GM03348 (cell line): ENCODE measurements around the gene SOX4.

Source experiments
- DNase-seq: peaks from one replicate; pipeline ENCODE4 v3.0.0; 2012; ENCODE audit warnings: low spot score

SOX4 gene

GRCh38 chr6:21593927-21594415 lies 420 bp downstream of the SOX4 start:
- peak; percentile 47 for DNase-seq

GRCh38 chr6:21594416-21595281 lies 1.1 kb downstream of the SOX4 start:
- peak; percentile 81 for DNase-seq

DNA sequence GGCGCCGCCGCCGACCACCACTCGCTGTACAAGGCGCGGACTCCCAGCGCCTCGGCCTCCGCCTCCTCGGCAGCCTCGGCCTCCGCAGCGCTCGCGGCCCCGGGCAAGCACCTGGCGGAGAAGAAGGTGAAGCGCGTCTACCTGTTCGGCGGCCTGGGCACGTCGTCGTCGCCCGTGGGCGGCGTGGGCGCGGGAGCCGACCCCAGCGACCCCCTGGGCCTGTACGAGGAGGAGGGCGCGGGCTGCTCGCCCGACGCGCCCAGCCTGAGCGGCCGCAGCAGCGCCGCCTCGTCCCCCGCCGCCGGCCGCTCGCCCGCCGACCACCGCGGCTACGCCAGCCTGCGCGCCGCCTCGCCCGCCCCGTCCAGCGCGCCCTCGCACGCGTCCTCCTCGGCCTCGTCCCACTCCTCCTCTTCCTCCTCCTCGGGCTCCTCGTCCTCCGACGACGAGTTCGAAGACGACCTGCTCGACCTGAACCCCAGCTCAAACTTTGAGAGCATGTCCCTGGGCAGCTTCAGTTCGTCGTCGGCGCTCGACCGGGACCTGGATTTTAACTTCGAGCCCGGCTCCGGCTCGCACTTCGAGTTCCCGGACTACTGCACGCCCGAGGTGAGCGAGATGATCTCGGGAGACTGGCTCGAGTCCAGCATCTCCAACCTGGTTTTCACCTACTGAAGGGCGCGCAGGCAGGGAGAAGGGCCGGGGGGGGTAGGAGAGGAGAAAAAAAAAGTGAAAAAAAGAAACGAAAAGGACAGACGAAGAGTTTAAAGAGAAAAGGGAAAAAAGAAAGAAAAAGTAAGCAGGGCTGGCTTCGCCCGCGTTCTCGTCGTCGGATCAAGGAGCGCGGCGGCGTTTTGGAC lies 2.0 kb downstream of the SOX4 start:
- DNase-seq = peak; percentile 43

DNA sequence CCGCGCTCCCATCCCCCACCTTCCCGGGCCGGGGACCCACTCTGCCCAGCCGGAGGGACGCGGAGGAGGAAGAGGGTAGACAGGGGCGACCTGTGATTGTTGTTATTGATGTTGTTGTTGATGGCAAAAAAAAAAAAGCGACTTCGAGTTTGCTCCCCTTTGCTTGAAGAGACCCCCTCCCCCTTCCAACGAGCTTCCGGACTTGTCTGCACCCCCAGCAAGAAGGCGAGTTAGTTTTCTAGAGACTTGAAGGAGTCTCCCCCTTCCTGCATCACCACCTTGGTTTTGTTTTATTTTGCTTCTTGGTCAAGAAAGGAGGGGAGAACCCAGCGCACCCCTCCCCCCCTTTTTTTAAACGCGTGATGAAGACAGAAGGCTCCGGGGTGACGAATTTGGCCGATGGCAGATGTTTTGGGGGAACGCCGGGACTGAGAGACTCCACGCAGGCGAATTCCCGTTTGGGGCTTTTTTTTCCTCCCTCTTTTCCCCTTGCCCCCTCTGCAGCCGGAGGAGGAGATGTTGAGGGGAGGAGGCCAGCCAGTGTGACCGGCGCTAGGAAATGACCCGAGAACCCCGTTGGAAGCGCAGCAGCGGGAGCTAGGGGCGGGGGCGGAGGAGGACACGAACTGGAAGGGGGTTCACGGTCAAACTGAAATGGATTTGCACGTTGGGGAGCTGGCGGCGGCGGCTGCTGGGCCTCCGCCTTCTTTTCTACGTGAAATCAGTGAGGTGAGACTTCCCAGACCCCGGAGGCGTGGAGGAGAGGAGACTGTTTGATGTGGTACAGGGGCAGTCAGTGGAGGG lies 2.8 kb downstream of the SOX4 start:
- DNase-seq = peak; percentile 63

DNA sequence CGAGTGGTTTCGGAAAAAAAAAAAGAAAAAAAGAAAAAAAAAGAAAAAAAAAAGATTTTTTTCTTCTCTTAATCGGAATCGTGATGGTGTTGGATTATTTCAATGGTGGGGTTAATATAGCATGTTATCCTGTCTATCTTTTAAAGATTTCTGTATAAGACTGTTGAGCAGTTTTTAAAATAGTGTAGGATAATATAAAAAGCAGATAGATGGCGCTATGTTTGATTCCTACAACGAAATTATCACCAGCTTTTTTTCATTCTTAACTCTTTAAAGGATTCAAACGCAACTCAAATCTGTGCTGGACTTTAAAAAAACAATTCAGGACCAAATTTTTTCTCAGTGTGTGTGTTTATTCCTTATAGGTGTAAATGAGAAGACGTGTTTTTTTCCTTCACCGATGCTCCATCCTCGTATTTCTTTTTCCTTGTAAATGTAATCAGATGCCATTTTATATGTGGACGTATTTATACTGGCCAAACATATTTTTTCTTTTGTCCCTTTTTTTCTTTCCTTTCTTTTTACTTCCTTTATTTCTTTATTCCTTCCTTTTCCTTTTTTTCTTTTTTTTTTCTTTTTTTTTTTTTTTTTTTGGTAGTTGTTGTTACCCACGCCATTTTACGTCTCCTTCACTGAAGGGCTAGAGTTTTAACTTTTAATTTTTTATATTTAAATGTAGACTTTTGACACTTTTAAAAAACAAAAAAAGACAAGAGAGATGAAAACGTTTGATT lies 3.6 kb downstream of the SOX4 start:
- DNase-seq = peak; percentile 50

DNA sequence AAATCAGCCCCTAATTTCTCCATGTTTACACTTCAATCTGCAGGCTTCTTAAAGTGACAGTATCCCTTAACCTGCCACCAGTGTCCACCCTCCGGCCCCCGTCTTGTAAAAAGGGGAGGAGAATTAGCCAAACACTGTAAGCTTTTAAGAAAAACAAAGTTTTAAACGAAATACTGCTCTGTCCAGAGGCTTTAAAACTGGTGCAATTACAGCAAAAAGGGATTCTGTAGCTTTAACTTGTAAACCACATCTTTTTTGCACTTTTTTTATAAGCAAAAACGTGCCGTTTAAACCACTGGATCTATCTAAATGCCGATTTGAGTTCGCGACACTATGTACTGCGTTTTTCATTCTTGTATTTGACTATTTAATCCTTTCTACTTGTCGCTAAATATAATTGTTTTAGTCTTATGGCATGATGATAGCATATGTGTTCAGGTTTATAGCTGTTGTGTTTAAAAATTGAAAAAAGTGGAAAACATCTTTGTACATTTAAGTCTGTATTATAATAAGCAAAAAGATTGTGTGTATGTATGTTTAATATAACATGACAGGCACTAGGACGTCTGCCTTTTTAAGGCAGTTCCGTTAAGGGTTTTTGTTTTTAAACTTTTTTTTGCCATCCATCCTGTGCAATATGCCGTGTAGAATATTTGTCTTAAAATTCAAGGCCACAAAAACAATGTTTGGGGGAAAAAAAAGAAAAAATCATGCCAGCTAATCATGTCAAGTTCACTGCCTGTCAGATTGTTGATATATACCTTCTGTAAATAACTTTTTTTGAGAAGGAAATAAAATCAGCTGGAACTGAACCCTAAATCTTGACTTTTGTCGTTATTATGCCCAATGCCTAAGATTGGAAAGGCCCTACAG lies 4.5 kb downstream of the SOX4 start:
- DNase-seq = peak; percentile 51

DNA sequence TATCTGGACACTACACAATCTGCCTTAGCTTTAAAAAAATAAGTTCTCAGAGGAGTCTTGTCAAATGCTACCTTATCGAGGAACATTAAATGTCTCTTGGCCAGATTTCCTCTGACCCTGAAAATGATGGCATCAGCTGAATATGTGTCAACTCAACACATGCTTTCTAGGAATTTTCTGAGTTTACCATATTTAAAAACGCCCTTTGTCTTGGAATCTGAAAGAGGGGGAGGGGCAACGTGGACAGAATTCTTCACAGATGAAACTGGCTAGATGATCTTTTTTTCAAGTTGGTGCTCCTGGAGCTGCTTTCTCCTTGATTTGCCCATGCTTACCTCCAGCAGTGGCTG lies 5.1 kb downstream of the SOX4 start:
- DNase-seq = no peak

- DNase-seq = no peak
Observed at GRCh38 chr6:21599051-21599696, 5.6 kb downstream of the SOX4 start.

GRCh38 chr6:21601339-21601923 lies 7.9 kb downstream of the SOX4 start:
- no peak for DNase-seq

DNA sequence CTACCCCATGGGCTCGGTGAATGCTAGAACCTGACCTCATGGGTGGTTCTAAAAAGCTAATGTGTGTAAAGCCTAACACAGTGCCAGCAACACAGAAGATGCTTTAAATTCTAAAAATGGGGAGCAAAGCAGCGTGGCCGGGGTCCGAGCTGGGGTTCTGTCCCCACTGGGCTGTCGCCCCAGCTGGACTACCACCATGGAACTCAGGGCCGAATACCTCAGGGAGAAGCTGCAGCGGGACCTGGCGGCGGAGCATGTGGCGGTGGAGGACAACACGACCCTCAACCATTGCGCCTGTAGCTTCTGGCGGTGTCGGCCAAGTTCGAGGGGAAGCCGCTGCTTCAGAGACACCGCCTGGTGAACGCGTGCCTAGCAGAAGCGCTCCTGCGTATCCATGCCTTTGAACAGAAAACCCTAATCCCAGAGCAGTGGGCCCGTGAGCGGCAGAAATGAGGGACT lies 8.4 kb downstream of the SOX4 start:
- no peak for DNase-seq

GRCh38 chr6:21603082-21603952 lies 9.8 kb downstream of the SOX4 start:
- DNase-seq = no peak

- DNase-seq = no peak
Observed at GRCh38 chr6:21604081-21604480, 10.5 kb downstream of the SOX4 start.

DNA sequence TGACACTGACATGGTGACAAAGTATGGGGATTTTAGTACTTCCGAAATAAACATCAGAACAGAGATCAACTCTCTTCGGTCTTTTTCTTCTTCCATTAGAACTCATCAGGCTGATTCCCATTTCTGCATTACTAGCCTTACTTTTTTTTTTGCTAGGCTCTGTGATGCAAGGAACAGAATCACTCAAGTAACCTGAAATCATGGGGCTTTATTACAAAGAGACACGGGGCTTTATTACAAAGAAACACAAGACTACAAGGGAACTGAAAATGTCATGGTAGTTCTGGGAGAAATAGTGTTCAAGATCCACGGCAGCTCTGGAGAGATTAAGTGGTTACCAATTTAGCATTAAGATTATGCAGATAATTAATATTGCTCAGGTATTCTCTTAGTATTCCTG lies 11.6 kb downstream of the SOX4 start:
- no peak for DNase-seq

GRCh38 chr6:21608601-21609000 lies 15.1 kb downstream of the SOX4 start:
- no peak for DNase-seq

DNA sequence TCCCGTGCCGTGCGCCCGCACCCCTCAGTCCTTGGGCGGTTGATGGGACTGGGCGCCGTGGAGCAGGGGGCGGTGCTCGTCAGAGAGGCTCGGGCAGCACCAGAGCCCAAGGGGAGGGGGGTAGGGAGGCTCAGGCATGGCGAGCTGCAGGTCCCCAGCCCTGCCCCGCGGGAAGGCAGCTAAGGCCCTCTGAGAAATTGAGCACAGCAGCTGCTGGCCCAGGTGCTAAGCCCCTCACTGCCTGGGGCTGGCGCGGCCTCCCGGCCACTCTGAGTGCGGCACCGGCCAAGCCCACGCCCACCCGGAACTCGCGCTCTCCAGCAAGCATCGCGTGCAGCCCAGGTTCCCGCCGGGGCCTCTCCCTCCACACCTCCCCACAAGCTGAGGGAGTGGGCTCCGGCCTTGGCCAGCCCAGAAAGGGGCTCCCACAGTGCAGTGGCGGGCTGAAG lies 16.4 kb downstream of the SOX4 start:
- DNase-seq = no peak

DNA sequence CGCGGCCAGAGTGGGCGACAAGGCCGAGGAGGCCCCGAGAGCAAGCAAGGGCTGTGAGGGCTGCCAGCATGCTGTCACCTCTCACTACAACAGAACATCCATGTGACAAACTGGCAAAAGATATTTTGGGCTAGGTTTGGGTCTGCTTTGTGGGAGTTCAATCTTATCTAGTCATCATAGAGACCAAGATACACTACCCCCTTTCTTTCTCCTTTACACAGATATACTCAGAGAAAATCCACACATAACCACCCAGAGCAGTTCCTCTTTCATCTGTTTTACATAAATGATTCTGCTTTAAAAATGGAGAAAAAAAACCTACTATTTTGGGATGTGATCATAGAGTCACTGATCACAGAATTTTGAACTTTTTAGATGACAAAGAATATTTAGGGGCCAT lies 16.8 kb downstream of the SOX4 start:
- no peak for DNase-seq

DNA sequence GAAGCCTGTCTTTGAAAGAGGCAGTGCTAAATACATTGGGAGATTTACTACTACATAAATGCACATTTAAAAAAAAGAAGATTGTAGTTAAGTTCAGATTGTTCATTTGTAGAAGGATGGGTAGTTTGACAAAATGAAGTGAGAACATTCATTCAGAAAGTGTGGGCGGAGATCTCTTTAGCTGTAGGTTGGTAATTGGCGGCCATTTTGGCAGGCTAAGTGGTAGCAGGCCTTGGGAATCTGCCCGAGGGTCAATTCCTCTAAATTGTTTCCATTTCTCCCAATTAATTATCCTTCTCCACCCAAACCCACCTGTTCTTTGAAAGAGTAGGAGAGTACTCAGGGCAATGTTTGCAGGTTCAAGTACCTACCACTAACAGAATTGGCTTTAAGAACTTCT lies 17.9 kb downstream of the SOX4 start:
- DNase-seq = no peak

GRCh38 chr6:21612067-21612745 lies 18.7 kb downstream of the SOX4 start:
- DNase-seq = no peak
